Measurements from ENCODE around the gene SLC44A5.

The SLC44A5 gene

GRCh38 chr1:75170981-75171380 lies 439.9 kb downstream of the SLC44A5 start:
- no peak for DNase-seq

GRCh38 chr1:75170011-75170410 lies 440.9 kb downstream of the SLC44A5 start:
- no peak for DNase-seq

- no peak for DNase-seq
Measured at GRCh38 chr1:75166821-75167220, 444.1 kb downstream of the SLC44A5 start.

- DNase-seq: no peak
Measured at GRCh38 chr1:75165264-75165663, 445.6 kb downstream of the SLC44A5 start.

DNA sequence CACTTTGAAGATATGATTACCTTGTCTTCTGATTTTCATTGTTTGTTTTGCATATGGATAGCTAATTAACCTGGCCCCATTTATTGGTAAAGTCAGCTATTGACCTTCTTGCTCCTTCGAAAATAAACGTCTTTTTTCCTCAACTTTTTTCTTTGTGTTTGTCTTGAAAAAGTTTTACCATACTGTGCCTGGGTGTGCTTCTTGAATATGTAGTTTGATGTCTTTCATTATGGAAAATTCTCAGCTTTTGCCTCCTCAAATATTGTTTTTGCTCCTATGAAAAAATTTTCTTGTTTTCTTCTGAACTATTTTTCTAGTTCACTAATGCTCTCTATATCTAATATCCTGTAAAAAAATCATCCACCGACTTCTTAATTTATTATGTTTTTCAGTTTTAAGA lies 451.8 kb downstream of the SLC44A5 start:
- no peak for DNase-seq

All from retina (tissue), 1 donor.